UCSD-AML1 (cell line): ENCODE results near the gene PDCD1LG2.
A peak's percentile ranks its signal among the peaks of the same experiment; 100 is the strongest.
"Not testable (repeated sequence)": the region's sequence is repeated elsewhere in the genome, so short reads cannot be mapped to it uniquely, and the experiment has no call there.

Experiments
- DNase-seq: peaks from one replicate; lab custom pipeline; 2025; ENCODE audit not compliant: unreplicated experiment; lab: John Stamatoyannopoulos, UW

The PDCD1LG2 gene

DNA sequence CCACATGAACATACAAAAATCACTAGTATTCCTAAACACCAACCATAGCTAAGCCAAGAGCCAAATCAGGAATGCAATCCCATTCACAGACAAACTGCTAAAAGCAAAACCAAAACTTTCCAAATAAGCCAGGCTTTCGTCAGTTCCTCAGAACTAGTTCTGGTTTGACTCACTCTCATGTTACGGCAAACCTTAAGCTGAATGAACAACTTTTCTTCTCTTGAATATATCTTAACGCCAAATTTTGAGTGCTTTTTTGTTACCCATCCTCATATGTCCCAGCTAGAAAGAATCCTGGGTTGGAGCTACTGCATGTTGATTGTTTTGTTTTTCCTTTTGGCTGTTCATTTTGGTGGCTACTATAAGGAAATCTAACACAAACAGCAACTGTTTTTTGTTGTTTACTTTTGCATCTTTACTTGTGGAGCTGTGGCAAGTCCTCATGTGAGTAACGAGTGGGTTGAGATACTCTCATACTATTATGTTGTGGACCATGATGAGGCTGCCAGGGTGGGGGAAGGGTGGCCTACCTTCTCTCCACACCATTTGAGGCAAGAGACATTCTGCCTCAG, at the start of gene PDCD1LG2:
Gene PDCD1LG2, plus strand, starts transcription at position 172 of the 572 bp plus-strand sequence. CDS start 12,016 bp downstream, outside the sequence.
- no peak for DNase-seq

- not testable (repeated sequence) for DNase-seq
Measured at GRCh38 chr9:5464831-5465330, 45.5 kb upstream of the PDCD1LG2 start.

- DNase-seq: no peak
Measured at GRCh38 chr9:5466005-5466404, 44.3 kb upstream of the PDCD1LG2 start.

DNA sequence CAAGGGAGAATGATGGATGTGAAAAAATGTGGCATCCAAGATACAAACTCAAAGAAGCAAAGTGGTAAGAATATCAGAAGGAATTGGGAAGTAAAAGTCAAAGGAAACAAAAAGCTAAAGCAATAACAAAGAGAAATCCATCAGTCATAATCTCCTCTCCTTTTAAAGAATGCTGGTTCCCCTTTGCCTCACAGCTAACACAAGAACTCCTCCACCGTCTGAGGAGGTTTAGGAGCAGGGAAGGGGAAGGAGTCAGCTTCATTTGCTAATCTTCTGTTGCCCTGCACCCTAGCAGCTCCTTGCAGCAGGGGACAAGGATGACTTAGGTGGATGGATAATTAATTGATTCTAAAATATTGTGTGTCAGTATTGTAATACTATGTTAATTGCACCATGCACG, 43.6 kb upstream of the PDCD1LG2 start:
- no peak for DNase-seq

DNA sequence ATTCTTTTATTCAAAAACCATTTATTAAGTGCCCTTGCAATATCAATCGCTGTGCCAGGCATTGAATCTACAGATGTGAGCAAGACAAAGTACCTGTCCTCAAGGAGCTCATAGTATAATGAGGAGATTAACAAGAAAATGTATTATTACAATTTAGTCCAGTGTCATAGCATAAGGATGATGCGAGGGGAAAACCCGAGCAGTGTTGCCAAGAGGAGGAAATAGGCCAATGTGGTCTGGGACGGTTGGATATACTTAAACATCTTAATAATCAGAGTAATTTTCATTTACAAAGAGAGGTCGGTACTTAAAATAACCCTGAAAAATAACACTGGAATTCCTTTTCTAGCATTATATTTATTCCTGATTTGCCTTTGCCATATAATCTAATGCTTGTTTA, 41.5 kb upstream of the PDCD1LG2 start:
- no peak for DNase-seq

- DNase-seq: no peak
Measured at GRCh38 chr9:5470122-5470521, 40.2 kb upstream of the PDCD1LG2 start.

GRCh38 chr9:5470816-5471215, 39.5 kb upstream of the PDCD1LG2 start:
- no peak for DNase-seq

GRCh38 chr9:5475611-5476010, 34.7 kb upstream of the PDCD1LG2 start:
- DNase-seq: not testable (repeated sequence)

DNA sequence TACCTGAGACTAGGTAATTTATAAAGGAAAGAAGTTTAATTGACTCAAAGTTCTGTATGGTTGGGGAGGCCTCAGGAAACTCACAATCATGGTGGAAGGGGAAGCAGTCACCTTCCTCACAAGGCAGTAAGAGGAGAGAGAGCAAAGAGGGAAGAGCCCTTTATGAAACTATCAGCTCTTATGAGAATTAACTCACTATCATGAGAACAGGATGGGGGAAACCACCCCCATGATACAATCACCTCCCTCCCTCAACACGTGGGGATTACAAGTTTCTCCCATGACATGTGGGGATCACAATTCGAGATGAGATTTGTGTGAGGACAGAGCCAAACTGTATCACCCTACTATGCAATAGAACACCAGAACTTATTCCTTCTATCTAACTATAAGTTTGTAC, 32.1 kb upstream of the PDCD1LG2 start:
- DNase-seq: no peak

GRCh38 chr9:5479994-5480694, 30.2 kb upstream of the PDCD1LG2 start:
- no peak for DNase-seq

DNA sequence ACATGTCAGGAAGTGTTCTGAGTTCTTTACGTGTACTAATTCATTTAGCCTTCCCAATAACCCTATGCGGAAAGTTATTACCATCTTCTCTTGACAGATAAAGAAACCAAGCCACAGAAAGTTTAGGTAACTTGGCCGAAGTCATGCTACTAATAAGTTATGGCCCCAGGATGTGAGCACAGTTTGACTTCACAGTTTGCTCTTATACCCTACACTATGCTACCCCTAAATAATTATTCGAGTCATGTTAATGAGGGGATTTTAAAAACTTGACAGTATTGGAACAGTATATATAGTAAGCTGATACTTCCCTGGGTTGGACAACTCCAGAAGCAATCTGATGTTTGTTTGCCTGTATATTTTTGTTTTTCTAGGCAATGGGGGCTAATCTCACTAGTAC, 29.4 kb upstream of the PDCD1LG2 start:
- DNase-seq: no peak

DNA sequence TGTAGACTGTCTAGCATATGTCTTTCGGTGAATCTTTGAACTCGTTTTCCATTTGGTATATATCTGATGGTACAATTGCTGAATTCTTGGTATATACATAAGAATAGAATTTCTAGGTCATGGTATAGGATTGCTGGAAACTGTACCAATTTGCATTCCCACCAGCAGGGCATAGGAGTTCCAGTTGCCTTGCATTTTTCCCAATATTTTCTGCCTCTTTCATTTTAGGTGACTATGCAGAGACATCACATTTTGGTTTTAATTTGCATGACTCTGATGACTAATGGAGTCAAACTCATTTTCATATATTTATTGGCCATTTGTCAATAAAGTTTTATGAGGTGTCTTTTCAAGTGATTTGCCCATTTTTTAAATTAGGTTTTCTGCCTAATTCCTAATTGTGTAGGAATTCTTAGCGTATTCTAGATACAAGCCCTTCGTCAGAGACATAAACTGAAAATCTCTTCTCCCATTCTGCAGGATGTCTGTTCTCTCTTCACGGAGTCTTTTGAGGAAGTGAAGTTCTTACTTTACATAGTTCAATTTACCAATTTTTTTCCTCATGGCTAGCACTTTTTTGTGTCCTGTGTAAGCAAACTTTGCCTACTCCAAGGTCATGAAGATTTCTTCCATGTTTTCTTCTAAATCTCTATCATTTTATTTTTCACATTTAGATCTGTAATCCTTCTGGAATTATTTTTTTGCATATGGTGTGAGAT, 28.9 kb upstream of the PDCD1LG2 start:
- DNase-seq: no peak

DNA sequence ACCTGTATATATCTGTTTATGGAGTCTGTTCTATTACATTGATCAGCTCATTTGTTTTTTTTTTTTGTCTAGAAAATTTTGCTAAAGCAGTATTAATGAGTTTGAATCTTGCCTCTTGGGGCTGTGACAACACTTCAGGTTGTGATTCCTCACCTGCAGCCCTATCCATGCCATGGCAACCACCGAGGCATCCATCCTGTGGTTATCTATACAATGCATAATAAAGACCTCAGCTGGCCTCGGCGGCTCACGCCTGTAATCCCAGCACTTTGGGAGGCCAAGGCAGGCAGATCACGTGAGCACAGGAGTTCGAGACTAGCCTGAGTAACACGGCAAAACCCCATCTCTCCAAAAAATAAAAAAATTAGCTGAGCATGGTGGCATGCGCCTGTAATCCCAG, 28.1 kb upstream of the PDCD1LG2 start:
- no peak for DNase-seq

- DNase-seq: no peak
Measured at GRCh38 chr9:5483306-5483705, 27.0 kb upstream of the PDCD1LG2 start.

DNA sequence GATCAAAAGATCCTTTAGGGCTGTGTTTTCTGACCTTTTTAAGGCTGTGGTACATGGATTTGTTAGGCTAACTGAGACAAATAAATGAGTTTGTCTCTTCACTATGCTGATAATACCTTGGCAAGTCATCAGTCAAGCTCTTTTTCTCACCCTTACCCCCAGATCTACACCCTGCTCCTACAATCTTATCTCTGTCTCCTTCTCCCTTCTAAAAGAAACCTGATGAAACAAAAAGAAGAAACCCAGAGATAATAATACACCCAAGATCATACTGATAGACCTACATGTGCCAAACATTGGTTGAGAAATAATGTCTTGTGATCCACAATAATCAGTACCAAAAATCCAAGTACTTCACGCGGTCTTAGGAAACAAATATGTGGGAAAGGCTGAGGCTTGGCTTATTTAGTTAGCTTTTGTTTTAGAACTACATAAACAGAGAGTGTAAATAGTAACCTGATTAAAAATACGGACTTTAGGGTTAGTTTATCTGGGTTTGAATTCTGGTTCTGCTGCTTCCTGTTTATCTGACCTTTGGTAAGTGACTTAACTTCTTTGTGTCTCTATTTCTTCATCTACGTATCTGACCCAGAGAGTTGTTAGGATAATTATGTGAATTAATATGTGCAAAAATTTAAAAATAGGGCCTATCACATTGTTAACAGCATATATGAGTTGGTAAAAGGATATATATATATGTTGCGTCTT, 24.8 kb upstream of the PDCD1LG2 start:
- DNase-seq: no peak

- no peak for DNase-seq
Measured at GRCh38 chr9:5486988-5487387, 23.3 kb upstream of the PDCD1LG2 start.

DNA sequence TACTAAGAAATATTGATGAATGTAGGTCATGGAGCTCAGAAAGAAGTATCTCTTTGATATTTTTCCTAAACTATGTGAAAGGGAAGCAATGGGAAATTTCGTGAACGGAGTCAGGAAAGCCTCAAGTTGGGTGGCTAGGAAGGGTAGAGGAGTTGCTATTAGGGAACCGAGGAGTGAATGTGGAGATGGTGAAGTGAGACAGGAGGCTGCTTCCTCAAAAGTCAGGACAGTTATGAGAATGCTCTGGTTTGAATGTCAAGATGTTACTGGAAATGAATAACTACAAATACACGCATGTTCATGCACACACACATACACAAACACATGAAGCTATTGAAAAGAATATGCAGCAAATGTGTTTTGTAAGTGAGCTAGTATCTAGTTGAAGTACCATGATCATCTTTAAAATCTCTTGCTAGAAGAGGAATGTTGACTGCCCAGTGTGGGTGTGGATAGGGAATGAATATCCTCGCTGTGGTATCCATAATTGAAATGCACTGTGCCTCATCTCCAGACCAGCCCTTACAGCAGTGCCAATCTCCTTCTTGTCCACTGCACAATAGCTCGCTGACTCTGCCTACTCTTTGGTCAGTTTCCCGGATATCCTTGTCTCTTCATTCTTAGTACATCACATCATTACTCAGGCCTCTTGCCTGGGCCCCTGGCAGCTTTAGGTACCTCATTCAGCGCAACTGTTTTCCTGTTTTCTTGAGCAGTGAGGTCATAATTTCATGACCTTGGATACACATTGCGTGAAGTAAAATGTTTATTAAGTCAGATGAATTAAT, 21.9 kb upstream of the PDCD1LG2 start:
- DNase-seq: no peak

- peak; percentile 39 for DNase-seq
Measured at GRCh38 chr9:5489630-5490490, 20.5 kb upstream of the PDCD1LG2 start.

- DNase-seq: no peak
Measured at GRCh38 chr9:5492965-5493678, 17.2 kb upstream of the PDCD1LG2 start.
